SK-N-SH (cell line): ENCODE measurements around the gene RCN1. TPM values are rescaled to one million over a fixed set of nuclear protein-coding genes. Genes with fewer than 3 reads are reported as not detected.

Experiments
- CTCF ChIA-PET: fragments of 300-600, 350-600 bp; formaldehyde crosslinking; extraction: SDS; loops from one replicate; lab custom pipeline; 2021; lab: Yijun Ruan, JAX
- POLR2A ChIA-PET: fragments of 350-600 bp; sonication (Branson Sonifier 250); formaldehyde crosslinking; extraction: SDS; loops from one replicate; lab custom pipeline; 2020; ENCODE audit warnings: antibody characterized with exemption, inconsistent platforms; lab: Yijun Ruan, JAX
- DNase-seq: peaks from one replicate; pipeline ENCODE4 v3.0.0; 2012
- H2AFZ ChIP-seq: fragments of 200-600 bp; sonication (generic); 2 replicates; pipeline ENCODE4 v1.8.1; 2016; ENCODE audit warnings: antibody characterized with exemption, mild to moderate bottlenecking, low read depth
- H3F3A ChIP-seq: fragments of 200-600 bp; sonication (generic); replicated peaks from 2 replicates; pipeline ENCODE3; 2016; ENCODE audit warnings: antibody characterized with exemption, mild to moderate bottlenecking; ENCODE audit not compliant: insufficient read depth
- H3K27ac ChIP-seq, 2 experiments: fragments of 200-500 bp in 1 of 2; fragments of 200-600 bp in 1 of 2; sonication (Bioruptor generic) in 1 of 2; sonication (generic), shearing (Covaris generic) in 1 of 2; 2 replicates each; pipeline versions ENCODE4 v1.5.1 to v1.6.1; 2014 to 2016; ENCODE audit warnings: low read depth in 2 of 2, inconsistent platforms in 1 of 2, low read length in 1 of 2, mild to moderate bottlenecking in 1 of 2, mixed read lengths in 1 of 2
- H3K27me3 ChIP-seq: fragments of 200-600 bp; sonication (generic), shearing (Covaris generic); 2 replicates; pipeline ENCODE4 v1.6.1; 2016; ENCODE audit warnings: mixed run types; ENCODE audit not compliant: insufficient read depth
- H3K36me3 ChIP-seq, 2 experiments: fragments of 200-500 bp in 1 of 2; fragments of 200-600 bp in 1 of 2; sonication (Bioruptor generic) in 1 of 2; sonication (generic) in 1 of 2; replicated peaks in 1 of 2; 2 replicates each; pipeline versions ENCODE3 to v1.5.1; 2014 to 2016; ENCODE audit warnings: low read length in 1 of 2, mild to moderate bottlenecking in 1 of 2; ENCODE audit not compliant: insufficient read depth in 2 of 2, control insufficient read depth in 1 of 2
- H3K4me1 ChIP-seq, 2 experiments: fragments of 200-500 bp in 1 of 2; fragments of 200-600 bp in 1 of 2; sonication (Bioruptor generic) in 1 of 2; sonication (generic), shearing (Covaris generic) in 1 of 2; 2 replicates each; pipeline versions ENCODE4 v1.5.1 to v1.6.1; 2014 to 2016; ENCODE audit warnings: low read depth in 1 of 2, low read length in 1 of 2, mixed run types in 1 of 2; ENCODE audit not compliant: insufficient read depth in 2 of 2, control insufficient read depth in 1 of 2
- H3K4me2 ChIP-seq: fragments of 200-600 bp; sonication (generic), shearing (Covaris generic); 2 replicates; pipeline ENCODE4 v1.6.1; 2017; ENCODE audit warnings: mixed run types
- H3K4me3 ChIP-seq, 2 experiments: fragments of 200-500 bp in 1 of 2; fragments of 200-600 bp in 1 of 2; sonication (Bioruptor generic) in 1 of 2; sonication (generic), shearing (Covaris generic) in 1 of 2; 2 replicates each; pipeline versions ENCODE4 v1.5.1 to v1.8.1; 2014 to 2016; ENCODE audit warnings: low read depth in 2 of 2, inconsistent platforms in 1 of 2, low read length in 1 of 2, mild to moderate bottlenecking in 1 of 2, mixed read lengths in 1 of 2, moderate library complexity in 1 of 2
- H3K79me2 ChIP-seq: fragments of 200-600 bp; sonication (generic); 2 replicates; pipeline ENCODE4 v1.8.1; 2017; ENCODE audit warnings: mild to moderate bottlenecking; ENCODE audit not compliant: insufficient read depth
- H3K9ac ChIP-seq: fragments of 200-600 bp; sonication (generic); 2 replicates; pipeline ENCODE4 v1.6.1; 2017; ENCODE audit warnings: mixed run types
- H3K9me2 ChIP-seq: fragments of 200-600 bp; sonication (generic); 2 replicates; pipeline ENCODE4 v1.6.1; 2017; ENCODE audit warnings: mixed run types
- H3K9me3 ChIP-seq: fragments of 200-600 bp; sonication (generic); 2 replicates; pipeline ENCODE4 v1.6.1; 2017; ENCODE audit warnings: mixed run types, mild to moderate bottlenecking, moderate library complexity
- H4K20me1 ChIP-seq: fragments of 200-600 bp; sonication (generic); 2 replicates; pipeline ENCODE4 v1.6.1; 2017; ENCODE audit warnings: mild to moderate bottlenecking, mixed run types; ENCODE audit not compliant: insufficient read depth
- CHD2 ChIP-seq: fragments of 150-350 bp; IDR thresholded peaks from 2 replicates; pipeline ENCODE4 v1.6.1; 2018; ENCODE audit warnings: low read length; ENCODE audit not compliant: partially characterized antibody
- ELF1 ChIP-seq: IDR thresholded peaks from 2 replicates; pipeline ENCODE4 v1.4.0; 2012
- EZH2phosphoT487 ChIP-seq: fragments of 200-600 bp; sonication (generic); IDR thresholded peaks from 2 replicates; pipeline ENCODE4 v1.6.1; 2017; ENCODE audit warnings: low read depth, mixed run types, mild to moderate bottlenecking, antibody characterized with exemption, moderate library complexity, borderline replicate concordance
- GABPA ChIP-seq: IDR thresholded peaks from 2 replicates; pipeline ENCODE4 v1.4.0; 2012; ENCODE audit warnings: low read depth, mild to moderate bottlenecking
- GATA2 ChIP-seq: sonication (generic); formaldehyde crosslinking; IDR thresholded peaks from 2 replicates; pipeline ENCODE4 v1.5.0; 2020; ENCODE audit warnings: mild to moderate bottlenecking, missing genetic modification reagents
- MAX ChIP-seq: IDR thresholded peaks from 2 replicates; pipeline ENCODE4 v1.4.0; 2012; ENCODE audit warnings: low read depth
- MXI1 ChIP-seq: IDR thresholded peaks from 2 replicates; pipeline ENCODE4 v1.6.1; 2012; ENCODE audit warnings: mild to moderate bottlenecking, low read depth, low read length, improper control_type of control experiment
- PBX3 ChIP-seq: IDR thresholded peaks from 2 replicates; pipeline ENCODE4; 2012
- POLR2AphosphoS5 ChIP-seq: IDR thresholded peaks from 2 replicates; pipeline ENCODE4 v1.6.1; 2012; ENCODE audit warnings: low read depth, low read length
- RCOR1 ChIP-seq: fragments of 150-350 bp; IDR thresholded peaks from 2 replicates; pipeline ENCODE4 v1.6.1; 2017; ENCODE audit warnings: antibody characterized with exemption, low read length
- RXRA ChIP-seq: IDR thresholded peaks from 2 replicates; pipeline ENCODE4 v1.4.0; 2012; ENCODE audit warnings: low read depth, mild to moderate bottlenecking, borderline replicate concordance
- TEAD4 ChIP-seq: IDR thresholded peaks from 2 replicates; pipeline ENCODE4 v1.4.0; 2012; ENCODE audit warnings: mild to moderate bottlenecking, borderline replicate concordance; ENCODE audit not compliant: insufficient read depth
- WGBS: methylation state at CpG from one replicate; pipeline ENCODE4 v1.1.6; 2017; ENCODE audit warnings: low lambda C conversion rate; 5-methylcytosine and 5-hydroxymethylcytosine counted together
- polyA plus RNA-seq, 3 experiments: library from polyadenylated mRNA; depleted of rRNA; stranded (reverse); fragments of >200 nt; gene quantifications; 2 replicates each; pipeline ENCODE4 v1.2.3, GENCODE V29; 2012
- TF ChIP-seq, protein P1 (sequence below): IDR thresholded peaks from 2 replicates; pipeline ENCODE4 v1.6.1; 2012; ENCODE audit warnings: mild to moderate bottlenecking, low read depth, low read length, moderate library complexity
- TF ChIP-seq, protein P2 (sequence below): fragments of 200-600 bp; sonication (generic); IDR thresholded peaks from 2 replicates; pipeline ENCODE4 v1.6.1; 2017; ENCODE audit warnings: antibody characterized with exemption, mild to moderate bottlenecking, moderate library complexity
- TF ChIP-seq, protein P3 (sequence below): fragments of 150-350 bp; IDR thresholded peaks from 2 replicates; pipeline ENCODE4 v1.6.1; 2016; ENCODE audit warnings: mild to moderate bottlenecking, low read depth, low read length
- TF ChIP-seq, protein P4 (sequence below): fragments of 150-350 bp; IDR thresholded peaks from 2 replicates; pipeline ENCODE4 v1.6.1; 2017; ENCODE audit warnings: antibody characterized with exemption, low read length, low read depth, borderline replicate concordance

Gene RCN1
- polyA plus RNA-seq, 1 of the 3 experiments (the other 2 are of a cell fraction), result 63.3 TPM

DNA sequence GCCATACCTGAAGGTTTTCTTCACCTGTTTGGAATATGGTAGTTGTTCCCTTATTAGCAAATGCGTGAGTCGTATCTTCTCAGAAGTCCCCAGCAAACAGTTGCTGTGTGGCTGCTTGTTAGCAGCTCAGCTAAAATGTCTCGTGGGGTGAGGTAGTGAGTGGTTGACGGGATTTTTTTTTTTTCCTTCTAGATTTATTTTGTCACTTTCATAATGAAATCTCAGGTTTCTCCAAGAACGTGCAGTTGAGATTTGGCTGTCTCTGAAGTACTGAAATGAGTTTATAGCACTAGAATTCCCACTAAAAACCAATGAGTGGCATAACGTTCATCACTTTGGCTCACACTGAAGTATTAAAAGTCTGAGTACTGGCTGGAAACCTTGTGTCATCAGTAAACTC is 16.8 kb downstream of the RCN1 start:
- Histone ChIP-seq H3K9ac (no peak overlapping the region), H3K4me2 (no peak overlapping the region), H3F3A (peaks cover 9% of the 10 kb centered on the region), H2AFZ (no peak overlapping the region), H3K27me3 (no peaks in the 10 kb centered on the region), H3K9me2 (no peaks in the 10 kb centered on the region), H3K4me1 (no peaks in the 10 kb centered on the region), H3K4me3 (no peak overlapping the region), H3K27ac (no peak overlapping the region), H3K9me3 (no peaks in the 10 kb centered on the region), H3K36me3 (peaks cover 9 to 22% of the 10 kb centered on the region in 2 experiments), H3K79me2 (no peaks in the 10 kb centered on the region), H4K20me1 (no peaks in the 10 kb centered on the region)
- 95% methylated on average over 6 of the region's 6 CpGs for WGBS
- CTCF ChIA-PET, result no interaction called here
- TF ChIP-seq ELF1 (no peak), PBX3 (no peak), POLR2AphosphoS5 (no peak), RCOR1 (no peak), MXI1 (no peak), GABPA (no peak), GATA2 (CRISPR knock-in tag) (no peak), MAX (no peak), CHD2 (no peak), TEAD4 (no peak), RXRA (no peak), EZH2phosphoT487 (no peak)
- TF ChIP-seq, protein P1, sequence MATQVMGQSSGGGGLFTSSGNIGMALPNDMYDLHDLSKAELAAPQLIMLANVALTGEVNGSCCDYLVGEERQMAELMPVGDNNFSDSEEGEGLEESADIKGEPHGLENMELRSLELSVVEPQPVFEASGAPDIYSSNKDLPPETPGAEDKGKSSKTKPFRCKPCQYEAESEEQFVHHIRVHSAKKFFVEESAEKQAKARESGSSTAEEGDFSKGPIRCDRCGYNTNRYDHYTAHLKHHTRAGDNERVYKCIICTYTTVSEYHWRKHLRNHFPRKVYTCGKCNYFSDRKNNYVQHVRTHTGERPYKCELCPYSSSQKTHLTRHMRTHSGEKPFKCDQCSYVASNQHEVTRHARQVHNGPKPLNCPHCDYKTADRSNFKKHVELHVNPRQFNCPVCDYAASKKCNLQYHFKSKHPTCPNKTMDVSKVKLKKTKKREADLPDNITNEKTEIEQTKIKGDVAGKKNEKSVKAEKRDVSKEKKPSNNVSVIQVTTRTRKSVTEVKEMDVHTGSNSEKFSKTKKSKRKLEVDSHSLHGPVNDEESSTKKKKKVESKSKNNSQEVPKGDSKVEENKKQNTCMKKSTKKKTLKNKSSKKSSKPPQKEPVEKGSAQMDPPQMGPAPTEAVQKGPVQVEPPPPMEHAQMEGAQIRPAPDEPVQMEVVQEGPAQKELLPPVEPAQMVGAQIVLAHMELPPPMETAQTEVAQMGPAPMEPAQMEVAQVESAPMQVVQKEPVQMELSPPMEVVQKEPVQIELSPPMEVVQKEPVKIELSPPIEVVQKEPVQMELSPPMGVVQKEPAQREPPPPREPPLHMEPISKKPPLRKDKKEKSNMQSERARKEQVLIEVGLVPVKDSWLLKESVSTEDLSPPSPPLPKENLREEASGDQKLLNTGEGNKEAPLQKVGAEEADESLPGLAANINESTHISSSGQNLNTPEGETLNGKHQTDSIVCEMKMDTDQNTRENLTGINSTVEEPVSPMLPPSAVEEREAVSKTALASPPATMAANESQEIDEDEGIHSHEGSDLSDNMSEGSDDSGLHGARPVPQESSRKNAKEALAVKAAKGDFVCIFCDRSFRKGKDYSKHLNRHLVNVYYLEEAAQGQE, result no peak
- TF ChIP-seq, protein P2, sequence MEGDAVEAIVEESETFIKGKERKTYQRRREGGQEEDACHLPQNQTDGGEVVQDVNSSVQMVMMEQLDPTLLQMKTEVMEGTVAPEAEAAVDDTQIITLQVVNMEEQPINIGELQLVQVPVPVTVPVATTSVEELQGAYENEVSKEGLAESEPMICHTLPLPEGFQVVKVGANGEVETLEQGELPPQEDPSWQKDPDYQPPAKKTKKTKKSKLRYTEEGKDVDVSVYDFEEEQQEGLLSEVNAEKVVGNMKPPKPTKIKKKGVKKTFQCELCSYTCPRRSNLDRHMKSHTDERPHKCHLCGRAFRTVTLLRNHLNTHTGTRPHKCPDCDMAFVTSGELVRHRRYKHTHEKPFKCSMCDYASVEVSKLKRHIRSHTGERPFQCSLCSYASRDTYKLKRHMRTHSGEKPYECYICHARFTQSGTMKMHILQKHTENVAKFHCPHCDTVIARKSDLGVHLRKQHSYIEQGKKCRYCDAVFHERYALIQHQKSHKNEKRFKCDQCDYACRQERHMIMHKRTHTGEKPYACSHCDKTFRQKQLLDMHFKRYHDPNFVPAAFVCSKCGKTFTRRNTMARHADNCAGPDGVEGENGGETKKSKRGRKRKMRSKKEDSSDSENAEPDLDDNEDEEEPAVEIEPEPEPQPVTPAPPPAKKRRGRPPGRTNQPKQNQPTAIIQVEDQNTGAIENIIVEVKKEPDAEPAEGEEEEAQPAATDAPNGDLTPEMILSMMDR, result no peak
- TF ChIP-seq, protein P3, sequence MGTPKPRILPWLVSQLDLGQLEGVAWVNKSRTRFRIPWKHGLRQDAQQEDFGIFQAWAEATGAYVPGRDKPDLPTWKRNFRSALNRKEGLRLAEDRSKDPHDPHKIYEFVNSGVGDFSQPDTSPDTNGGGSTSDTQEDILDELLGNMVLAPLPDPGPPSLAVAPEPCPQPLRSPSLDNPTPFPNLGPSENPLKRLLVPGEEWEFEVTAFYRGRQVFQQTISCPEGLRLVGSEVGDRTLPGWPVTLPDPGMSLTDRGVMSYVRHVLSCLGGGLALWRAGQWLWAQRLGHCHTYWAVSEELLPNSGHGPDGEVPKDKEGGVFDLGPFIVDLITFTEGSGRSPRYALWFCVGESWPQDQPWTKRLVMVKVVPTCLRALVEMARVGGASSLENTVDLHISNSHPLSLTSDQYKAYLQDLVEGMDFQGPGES, result no peak
- TF ChIP-seq, protein P4, sequence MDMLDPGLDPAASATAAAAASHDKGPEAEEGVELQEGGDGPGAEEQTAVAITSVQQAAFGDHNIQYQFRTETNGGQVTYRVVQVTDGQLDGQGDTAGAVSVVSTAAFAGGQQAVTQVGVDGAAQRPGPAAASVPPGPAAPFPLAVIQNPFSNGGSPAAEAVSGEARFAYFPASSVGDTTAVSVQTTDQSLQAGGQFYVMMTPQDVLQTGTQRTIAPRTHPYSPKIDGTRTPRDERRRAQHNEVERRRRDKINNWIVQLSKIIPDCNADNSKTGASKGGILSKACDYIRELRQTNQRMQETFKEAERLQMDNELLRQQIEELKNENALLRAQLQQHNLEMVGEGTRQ, result no peak
- DNase-seq, result no peak
- POLR2A ChIA-PET, result no interaction called here
